Measurements from ENCODE around the gene CACNA1A. TPM values are rescaled to one million over a fixed set of nuclear protein-coding genes. Genes with fewer than 3 reads are reported as not detected.
"Not testable (repeated sequence)": the region's sequence is repeated elsewhere in the genome, so short reads cannot be mapped to it uniquely, and the experiment has no call there.

The CACNA1A gene
- total RNA-seq, 1 donor, result 1.4 TPM

DNA sequence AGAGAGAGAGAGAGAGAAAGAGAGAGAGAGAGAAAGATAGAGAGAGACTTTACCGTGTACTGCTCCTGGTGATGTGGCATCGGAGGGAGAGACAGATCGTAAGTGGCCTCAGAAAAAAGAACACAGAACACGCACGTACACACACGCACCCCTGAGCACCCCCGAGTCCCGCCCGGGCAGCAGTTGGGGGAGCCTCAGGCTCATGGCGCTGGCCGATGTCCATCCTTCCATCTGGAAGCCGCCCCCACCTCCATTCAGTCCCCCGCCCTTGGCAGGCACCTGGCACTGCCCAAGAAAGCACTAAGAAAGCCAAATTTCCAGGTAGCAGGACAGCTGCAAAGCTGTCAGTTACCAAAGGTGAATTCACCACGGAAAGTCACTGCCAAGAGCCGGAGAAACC is 239.1 kb downstream of the CACNA1A start:
- Histone ChIP-seq H3K79me2 (ENCODE audit: insufficient read depth, low read length) (no peaks in the 10 kb centered on the region), H3K36me3 (ENCODE audit: insufficient read depth, low read length) (no peaks in the 10 kb centered on the region), H3K27ac (ENCODE audit: low read depth, low read length) (no peak overlapping the region), H3K4me1 (ENCODE audit: insufficient read depth, low read length) (peaks cover under 1% of the 10 kb centered on the region), H3K27me3 (ENCODE audit: insufficient read depth, low read length) (no peaks in the 10 kb centered on the region), H3K4me2 (ENCODE audit: insufficient read depth, low read length) (no peak overlapping the region), H3K4me3 (ENCODE audit: insufficient read depth, low read length) (no peak overlapping the region), H4K20me1 (ENCODE audit: insufficient read depth, low read length) (no peaks in the 10 kb centered on the region), H3K9me3 (ENCODE audit: low read depth, low read length) (no peaks in the 10 kb centered on the region), H2AFZ (ENCODE audit: low read length) (no peak overlapping the region)
- no peak for DNase-seq (ENCODE audit: insufficient read length, low spot score, missing footprints)
- no peak for TF ChIP-seq CTCF (IDR thresholded peaks at IDR 0.05; ENCODE audit: extremely low read depth, low read depth, low read length)

DNA sequence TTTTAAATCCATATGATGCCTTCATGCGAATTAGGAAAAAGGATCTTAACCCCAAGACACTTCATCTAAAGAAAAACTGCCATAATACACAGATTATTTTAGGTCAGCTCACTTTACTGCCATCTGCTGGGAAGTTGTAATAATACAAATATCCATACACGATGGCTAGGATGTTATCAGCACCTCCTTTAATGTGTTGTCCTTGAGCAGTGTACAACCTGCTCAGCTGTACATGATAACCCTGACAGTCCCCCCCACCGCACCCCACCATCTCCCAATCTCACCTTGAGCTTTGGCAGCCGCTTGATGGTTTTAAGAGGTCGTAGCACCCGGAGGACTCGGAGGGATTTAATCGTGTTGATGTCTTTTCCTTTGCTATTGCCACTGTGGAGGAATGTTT is 243.8 kb downstream of the CACNA1A start:
- peaks cover 17% of the 10 kb centered on the region for H3K4me1 ChIP-seq (ENCODE audit: insufficient read depth, low read length)
- no peaks in the 10 kb centered on the region for H3K9me3 ChIP-seq (ENCODE audit: low read depth, low read length)
- TF ChIP-seq CTCF (IDR thresholded peaks at IDR 0.05; ENCODE audit: extremely low read depth, low read depth, low read length), result peak; percentile 64
- no peak overlapping the region for H3K27ac ChIP-seq (ENCODE audit: low read depth, low read length)
- no peaks in the 10 kb centered on the region for H3K27me3 ChIP-seq (ENCODE audit: insufficient read depth, low read length)
- no peaks in the 10 kb centered on the region for H3K79me2 ChIP-seq (ENCODE audit: insufficient read depth, low read length)
- DNase-seq (ENCODE audit: insufficient read length, low spot score, missing footprints), result peak; percentile 94
- H2AFZ ChIP-seq (ENCODE audit: low read length), result no peak overlapping the region
- H3K4me3 ChIP-seq (ENCODE audit: insufficient read depth, low read length), result no peak overlapping the region
- H4K20me1 ChIP-seq (ENCODE audit: insufficient read depth, low read length), result no peaks in the 10 kb centered on the region
- H3K4me2 ChIP-seq (ENCODE audit: insufficient read depth, low read length), result no peak overlapping the region
- H3K36me3 ChIP-seq (ENCODE audit: insufficient read depth, low read length), result no peaks in the 10 kb centered on the region

DNA sequence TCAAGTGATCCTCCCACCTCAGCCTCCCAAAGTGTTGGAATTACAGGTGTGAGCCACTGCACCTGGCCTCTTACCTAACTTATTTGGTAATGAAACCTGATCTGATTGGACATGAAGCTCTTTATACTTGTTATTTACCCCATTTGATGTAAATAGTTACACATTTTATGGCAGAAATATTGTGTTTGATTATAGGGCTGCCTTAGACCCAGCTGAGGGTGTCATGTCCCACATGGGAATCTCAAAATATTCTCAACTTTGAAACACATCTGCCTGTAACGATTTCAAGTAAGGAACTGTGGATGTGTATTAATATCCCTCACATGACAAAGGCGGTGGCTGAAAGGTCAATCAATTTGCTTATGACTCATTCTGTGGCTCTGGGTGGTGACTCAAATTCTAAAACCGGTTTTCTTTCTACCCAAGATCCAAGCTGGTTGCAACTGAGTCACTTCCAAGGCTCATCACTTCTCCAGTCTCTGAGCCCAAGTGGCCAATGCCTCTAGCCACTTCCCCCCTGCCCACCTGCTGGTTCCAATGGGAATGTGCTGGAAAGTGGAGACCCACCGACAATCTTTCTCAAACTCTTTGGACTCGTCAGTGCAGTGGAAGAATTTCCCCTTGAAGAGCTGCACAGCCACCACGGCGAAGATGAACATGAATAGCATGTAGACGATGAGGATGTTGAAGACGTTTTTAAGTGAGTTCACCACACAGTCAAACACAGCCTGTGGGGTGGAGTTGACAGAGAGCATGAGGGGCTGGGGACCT is 245.2 kb downstream of the CACNA1A start:
- no peak for TF ChIP-seq CTCF (IDR thresholded peaks at IDR 0.05; ENCODE audit: extremely low read depth, low read depth, low read length)
- no peaks in the 10 kb centered on the region for H3K79me2 ChIP-seq (ENCODE audit: insufficient read depth, low read length)
- no peaks in the 10 kb centered on the region for H3K9me3 ChIP-seq (ENCODE audit: low read depth, low read length)
- H2AFZ ChIP-seq (ENCODE audit: low read length), result peak overlapping the region; percentile 43
- H3K36me3 ChIP-seq (ENCODE audit: insufficient read depth, low read length), result no peaks in the 10 kb centered on the region
- no peaks in the 10 kb centered on the region for H3K27me3 ChIP-seq (ENCODE audit: insufficient read depth, low read length)
- peaks cover 17% of the 10 kb centered on the region for H3K4me1 ChIP-seq (ENCODE audit: insufficient read depth, low read length)
- peak overlapping the region; percentile 54 for H3K4me2 ChIP-seq (ENCODE audit: insufficient read depth, low read length)
- H3K4me3 ChIP-seq (ENCODE audit: insufficient read depth, low read length), result peak overlapping the region; percentile 21
- H4K20me1 ChIP-seq (ENCODE audit: insufficient read depth, low read length), result no peaks in the 10 kb centered on the region
- H3K27ac ChIP-seq (ENCODE audit: low read depth, low read length), result peak overlapping the region; percentile 81
- DNase-seq (ENCODE audit: insufficient read length, low spot score, missing footprints), result peak; percentile 98

DNA sequence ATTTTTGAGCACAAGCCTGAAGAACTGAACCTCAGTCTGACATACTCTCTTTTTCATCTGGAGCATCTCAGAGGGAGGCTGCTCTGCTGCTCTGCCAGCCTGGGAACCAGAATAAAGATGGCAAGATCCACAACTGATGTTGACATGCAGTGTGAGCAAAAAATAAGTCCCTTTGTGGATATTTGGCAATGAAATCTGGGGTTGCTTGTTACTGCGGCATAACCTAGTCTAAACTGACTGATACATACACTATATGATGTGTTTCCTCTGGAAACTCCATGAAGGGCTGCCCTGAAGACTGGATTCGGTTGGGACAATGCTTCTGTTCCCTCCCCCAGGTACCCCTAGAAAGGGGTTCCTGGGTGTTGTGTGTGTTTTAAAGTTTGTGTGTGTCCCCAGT is 249.4 kb downstream of the CACNA1A start:
- Histone ChIP-seq H4K20me1 (ENCODE audit: insufficient read depth, low read length) (no peaks in the 10 kb centered on the region), H3K4me2 (ENCODE audit: insufficient read depth, low read length) (no peak overlapping the region), H3K9me3 (ENCODE audit: low read depth, low read length) (no peaks in the 10 kb centered on the region), H3K4me1 (ENCODE audit: insufficient read depth, low read length) (peaks cover 14% of the 10 kb centered on the region), H3K4me3 (ENCODE audit: insufficient read depth, low read length) (no peak overlapping the region), H3K36me3 (ENCODE audit: insufficient read depth, low read length) (no peaks in the 10 kb centered on the region), H2AFZ (ENCODE audit: low read length) (no peak overlapping the region), H3K27ac (ENCODE audit: low read depth, low read length) (no peak overlapping the region), H3K27me3 (ENCODE audit: insufficient read depth, low read length) (no peaks in the 10 kb centered on the region), H3K79me2 (ENCODE audit: insufficient read depth, low read length) (no peaks in the 10 kb centered on the region)
- no peak for DNase-seq (ENCODE audit: insufficient read length, low spot score, missing footprints)
- no peak for TF ChIP-seq CTCF (IDR thresholded peaks at IDR 0.05; ENCODE audit: extremely low read depth, low read depth, low read length)

DNA sequence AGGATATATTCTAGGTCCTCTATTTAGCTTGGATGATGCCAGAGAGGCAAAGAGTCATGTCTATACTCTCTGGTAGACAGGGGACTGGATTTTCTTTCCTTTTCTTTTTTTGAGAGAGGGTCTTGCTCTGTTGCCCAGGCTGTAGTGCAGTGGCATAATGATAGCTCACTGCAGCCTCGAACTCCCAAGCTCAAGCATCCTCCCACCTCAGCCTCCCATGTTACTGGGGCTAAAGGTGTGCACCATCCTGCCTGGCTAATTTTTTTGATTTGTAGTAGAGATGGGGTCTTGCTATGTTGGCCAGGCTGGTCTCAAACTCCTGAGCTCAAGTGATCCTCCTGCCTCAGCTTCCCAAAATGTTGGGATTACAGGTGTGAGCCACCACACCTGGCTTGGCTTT is 249.9 kb downstream of the CACNA1A start:
- H3K4me2 ChIP-seq (ENCODE audit: insufficient read depth, low read length); DNase-seq (ENCODE audit: insufficient read length, low spot score, missing footprints); H3K36me3 ChIP-seq (ENCODE audit: insufficient read depth, low read length); H3K9me3 ChIP-seq (ENCODE audit: low read depth, low read length); H3K4me3 ChIP-seq (ENCODE audit: insufficient read depth, low read length); H3K27me3 ChIP-seq (ENCODE audit: insufficient read depth, low read length); H3K79me2 ChIP-seq (ENCODE audit: insufficient read depth, low read length); H2AFZ ChIP-seq (ENCODE audit: low read length); H3K4me1 ChIP-seq (ENCODE audit: insufficient read depth, low read length); H3K27ac ChIP-seq (ENCODE audit: low read depth, low read length); H4K20me1 ChIP-seq (ENCODE audit: insufficient read depth, low read length): not testable (repeated sequence)
